Left lung (tissue), 10 donors: ENCODE data around the gene ZSWIM7. TPM values are rescaled to one million over a fixed set of nuclear protein-coding genes. Genes with fewer than 3 reads are reported as not detected.

ENCODE experiments used
- ATAC-seq: fragments of 200-7000 bp; cut with Tn5 transposase; one replicate; pipeline ENCODE4 v1.9.1; 2020; ENCODE audit warnings: moderate library complexity
- DNase-seq, 4 donors: peaks; one replicate each; pipeline ENCODE4 v3.0.0-alpha.2; 2013 to 2020
- H3K27ac ChIP-seq, 2 donors: fragments of 200-600 bp; sonication (generic) in 1 of 2; one replicate each; pipeline versions ENCODE4 v1.5.0 to v1.8.0; 2020 to 2021
- H3K27me3 ChIP-seq, 2 donors: fragments of 200-600 bp; sonication (generic) in 1 of 2; one replicate each; pipeline versions ENCODE4 v1.5.0 to v1.8.0; 2020 to 2021
- H3K36me3 ChIP-seq, 2 donors: fragments of 200-600 bp; sonication (generic) in 1 of 2; one replicate each; pipeline versions ENCODE4 v1.5.0 to v1.8.0; 2020 to 2021
- H3K4me1 ChIP-seq, 2 donors: fragments of 200-600 bp; one replicate each; pipeline ENCODE4 v1.8.0; 2021
- H3K4me3 ChIP-seq, 2 donors: fragments of 200-600 bp; sonication (generic) in 1 of 2; one replicate each; pipeline versions ENCODE4 v1.5.0 to v1.8.0; 2020 to 2021; ENCODE audit warnings: mild to moderate bottlenecking in 1 of 2
- H3K9me3 ChIP-seq, 2 donors: fragments of 200-600 bp; sonication (generic) in 1 of 2; one replicate each; pipeline versions ENCODE4 v1.5.0 to v1.8.0; 2020 to 2021
- CTCF ChIP-seq, 2 donors: fragments of 200-600 bp; sonication (generic) in 1 of 2; IDR thresholded peaks; one replicate each; pipeline versions ENCODE4 v1.5.0 to v1.8.0; 2021; ENCODE audit warnings: antibody characterized with exemption in 2 of 2
- intact Hi-C, 2 donors: fragments of 100-400 bp; cut with DNase I; formaldehyde crosslinking; loops; one replicate each; pipeline versions ENCODE4 v1.11.2 to v1.14.2; 2022
- polyA plus RNA-seq, 6 donors: library from polyadenylated mRNA; unstranded; fragments of 120-200 nt; gene quantifications; one replicate each; pipeline ENCODE4 v1.2.1, GENCODE V29; 2013; ENCODE audit not compliant: insufficient read length in 6 of 6
- total RNA-seq, 2 donors: library from RNA; stranded (reverse); fragmentation: NEBNext Ultra II Directional; extraction: Animal tissue kit (Norgen Biotek cat#: 25700); gene quantifications; one replicate each; pipeline ENCODE4 v1.2.1, GENCODE V29; 2021
- donor health status: DM: no; HTN: yes; CAD: no.
- donor health status: DM: no; HTN: no; CAD: no.

The ZSWIM7 gene
- total and polyA plus RNA-seq, 8 donors, result 22.6 to 64.4 (median 54.8) TPM

GRCh38 chr17:15952916-15953790 lies 46.4 kb downstream of the ZSWIM7 start:
- Histone ChIP-seq H3K4me3 (no peak overlapping the region), H3K27me3 (no peaks in the 10 kb centered on the region), H3K36me3 (peaks cover 0 to 6% of the 10 kb centered on the region in 2 donors), H3K4me1 (peaks cover 3 to 12% of the 10 kb centered on the region in 2 donors), H3K9me3 (no peaks in the 10 kb centered on the region), H3K27ac (no peak overlapping the region)
- intact Hi-C loops, result no loop called here
- ATAC-seq (peak; percentile 50), DNase-seq (no peak)
- no peak for TF ChIP-seq CTCF (IDR thresholded peaks at IDR 0.05)

- peaks cover 3 to 21% of the 10 kb centered on the region in 2 donors for H3K4me1 ChIP-seq
- H3K27ac ChIP-seq, result no peak overlapping the region
- peaks cover 0 to 6% of the 10 kb centered on the region in 2 donors for H3K36me3 ChIP-seq
- TF ChIP-seq CTCF (IDR thresholded peaks at IDR 0.05), result no peak
- no peaks in the 10 kb centered on the region for H3K9me3 ChIP-seq
- intact Hi-C loops, result no loop called here
- no peak overlapping the region for H3K4me3 ChIP-seq
- DNase-seq (no peak), ATAC-seq (no peak)
- no peaks in the 10 kb centered on the region for H3K27me3 ChIP-seq
Observed at GRCh38 chr17:15952048-15952532, 47.4 kb downstream of the ZSWIM7 start.

- Histone ChIP-seq H3K36me3 (peaks cover 0 to 6% of the 10 kb centered on the region in 2 donors), H3K4me3 (no peak overlapping the region), H3K27ac (no peak overlapping the region), H3K4me1 (peaks cover 6 to 26% of the 10 kb centered on the region in 2 donors), H3K27me3 (no peaks in the 10 kb centered on the region), H3K9me3 (no peaks in the 10 kb centered on the region)
- intact Hi-C loops, result no loop called here
- TF ChIP-seq CTCF (IDR thresholded peaks at IDR 0.05), result no peak
- no peak for ATAC-seq
- no peak for DNase-seq
Observed at GRCh38 chr17:15951368-15952047, 48.0 kb downstream of the ZSWIM7 start.

DNA sequence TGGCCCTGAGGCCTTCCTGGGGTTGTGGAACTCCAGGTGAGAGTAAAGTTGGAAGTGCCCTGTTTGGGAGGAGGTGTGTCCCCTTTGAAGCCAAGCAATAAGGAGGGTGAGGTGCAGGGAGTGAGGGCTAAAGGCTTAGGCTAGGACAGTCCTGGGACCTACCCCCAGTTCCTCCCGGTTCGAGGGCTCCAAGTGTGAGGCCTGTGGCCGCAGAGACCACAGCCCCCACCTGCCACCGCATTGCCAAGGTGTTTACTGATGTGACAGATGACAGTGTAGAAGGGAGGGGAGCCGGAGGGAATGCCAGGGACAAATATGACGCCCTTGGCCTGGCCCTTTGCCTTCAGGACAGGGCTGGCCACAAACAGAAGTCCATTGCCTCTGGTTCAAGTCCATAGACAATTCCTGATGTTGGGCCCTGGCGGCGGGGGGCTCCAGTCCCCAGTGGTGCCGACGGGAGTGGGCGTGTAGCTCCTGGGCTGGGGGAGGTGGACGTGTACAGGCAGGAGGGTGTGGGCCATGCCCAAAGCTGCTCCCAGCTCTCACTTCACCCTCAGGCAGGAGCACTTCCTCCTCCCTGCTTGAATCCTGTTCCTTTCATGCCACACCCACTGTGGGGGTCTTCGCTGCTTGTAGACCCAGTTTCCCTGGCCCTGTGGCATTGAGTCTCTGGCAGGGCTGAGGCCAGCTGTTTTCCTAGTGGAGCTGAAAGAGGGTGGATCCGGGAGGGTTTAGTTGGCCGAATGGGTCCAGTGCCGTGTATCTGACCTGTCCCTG lies 51.3 kb downstream of the ZSWIM7 start:
- no peak for TF ChIP-seq CTCF (IDR thresholded peaks at IDR 0.05)
- intact Hi-C loops, result no loop called here
- Histone ChIP-seq H3K4me3 (no peak overlapping the region), H3K27ac (no peak overlapping the region), H3K27me3 (peaks cover 0 to 24% of the 10 kb centered on the region in 2 donors), H3K36me3 (peaks cover 0 to 6% of the 10 kb centered on the region in 2 donors), H3K9me3 (no peaks in the 10 kb centered on the region), H3K4me1 (peaks cover 11 to 44% of the 10 kb centered on the region in 2 donors)
- no peak for ATAC-seq
- DNase-seq, result no peak
